Body of pancreas (tissue), 4 donors: ENCODE data around the gene PCSK2.

Experiments used
- POLR2A ChIP-seq, 3 donors: fragments of 450-650 bp; IDR thresholded peaks; one replicate each; pipeline ENCODE4 v1.6.1; 2016; ENCODE audit warnings: antibody characterized with exemption in 3 of 3, mild to moderate bottlenecking in 2 of 3
- TF ChIP-seq, protein P1 (sequence below), 7 experiments: fragments of 450-650 bp in 4 of 7; fragments of 200-600 bp in 3 of 7; sonication (generic) in 3 of 7; IDR thresholded peaks; one replicate each; pipeline ENCODE4 v1.5.1; 2016 to 2019; ENCODE audit warnings: antibody characterized with exemption in 7 of 7

GRCh38 chr20:17317341-17317740 lies 90.5 kb downstream of the PCSK2 start:
- TF ChIP-seq, protein P1, sequence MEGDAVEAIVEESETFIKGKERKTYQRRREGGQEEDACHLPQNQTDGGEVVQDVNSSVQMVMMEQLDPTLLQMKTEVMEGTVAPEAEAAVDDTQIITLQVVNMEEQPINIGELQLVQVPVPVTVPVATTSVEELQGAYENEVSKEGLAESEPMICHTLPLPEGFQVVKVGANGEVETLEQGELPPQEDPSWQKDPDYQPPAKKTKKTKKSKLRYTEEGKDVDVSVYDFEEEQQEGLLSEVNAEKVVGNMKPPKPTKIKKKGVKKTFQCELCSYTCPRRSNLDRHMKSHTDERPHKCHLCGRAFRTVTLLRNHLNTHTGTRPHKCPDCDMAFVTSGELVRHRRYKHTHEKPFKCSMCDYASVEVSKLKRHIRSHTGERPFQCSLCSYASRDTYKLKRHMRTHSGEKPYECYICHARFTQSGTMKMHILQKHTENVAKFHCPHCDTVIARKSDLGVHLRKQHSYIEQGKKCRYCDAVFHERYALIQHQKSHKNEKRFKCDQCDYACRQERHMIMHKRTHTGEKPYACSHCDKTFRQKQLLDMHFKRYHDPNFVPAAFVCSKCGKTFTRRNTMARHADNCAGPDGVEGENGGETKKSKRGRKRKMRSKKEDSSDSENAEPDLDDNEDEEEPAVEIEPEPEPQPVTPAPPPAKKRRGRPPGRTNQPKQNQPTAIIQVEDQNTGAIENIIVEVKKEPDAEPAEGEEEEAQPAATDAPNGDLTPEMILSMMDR (IDR thresholded peaks at IDR 0.05) = no peak
- no peak for TF ChIP-seq POLR2A (IDR thresholded peaks at IDR 0.05)
